ENCODE data around the gene ADORA2B.

Gene ADORA2B

GRCh38 chr17:15928286-15928785, 16.6 kb upstream of the ADORA2B start:
- TF ChIP-seq EGR1 (IDR thresholded peaks at IDR 0.05) (no peak), FOXM1 (IDR thresholded peaks at IDR 0.05; ENCODE audit: borderline replicate concordance, low read depth) (no peak), CEBPB (IDR thresholded peaks at IDR 0.05) (no peak), TAF1 (IDR thresholded peaks at IDR 0.05; ENCODE audit: low read depth) (no peak), YY1 (IDR thresholded peaks at IDR 0.05; ENCODE audit: low read depth) (no peak), TEAD4 (IDR thresholded peaks at IDR 0.05) (no peak), CREB1 (IDR thresholded peaks at IDR 0.05; ENCODE audit: low read depth) (no peak), ZBTB7A (IDR thresholded peaks at IDR 0.05; ENCODE audit: low read depth) (no peak), TCF12 (IDR thresholded peaks at IDR 0.05; ENCODE audit: low read depth) (no peak), RAD21 (IDR thresholded peaks at IDR 0.05; ENCODE audit: low read depth) (no peak), MAX (IDR thresholded peaks at IDR 0.05) (no peak), USF1 (IDR thresholded peaks at IDR 0.05) (no peak), NFIC (IDR thresholded peaks at IDR 0.05) (no peak), REST (IDR thresholded peaks at IDR 0.05; ENCODE audit: low read depth) (no peak), EP300 (IDR thresholded peaks at IDR 0.05; ENCODE audit: borderline replicate concordance) (no peak)

GRCh38 chr17:15929941-15930340, 15.0 kb upstream of the ADORA2B start:
- TF ChIP-seq EGR1 (IDR thresholded peaks at IDR 0.05), result no peak

GRCh38 chr17:15930426-15930825, 14.5 kb upstream of the ADORA2B start:
- TF ChIP-seq TAF1 (IDR thresholded peaks at IDR 0.05; ENCODE audit: low read depth), result no peak
- no peak for TF ChIP-seq TCF12 (IDR thresholded peaks at IDR 0.05; ENCODE audit: low read depth)
- TF ChIP-seq CREB1 (IDR thresholded peaks at IDR 0.05; ENCODE audit: low read depth), result no peak
- no peak for TF ChIP-seq MAX (IDR thresholded peaks at IDR 0.05)
- no peak for TF ChIP-seq REST (IDR thresholded peaks at IDR 0.05; ENCODE audit: low read depth)
- no peak for TF ChIP-seq EP300 (IDR thresholded peaks at IDR 0.05; ENCODE audit: borderline replicate concordance)
- TF ChIP-seq FOXM1 (IDR thresholded peaks at IDR 0.05; ENCODE audit: borderline replicate concordance, low read depth), result no peak
- TF ChIP-seq USF1 (IDR thresholded peaks at IDR 0.05), result no peak
- no peak for TF ChIP-seq TEAD4 (IDR thresholded peaks at IDR 0.05)
- TF ChIP-seq ZBTB7A (IDR thresholded peaks at IDR 0.05; ENCODE audit: low read depth), result no peak
- no peak for TF ChIP-seq RAD21 (IDR thresholded peaks at IDR 0.05; ENCODE audit: low read depth)
- no peak for TF ChIP-seq YY1 (IDR thresholded peaks at IDR 0.05; ENCODE audit: low read depth)
- TF ChIP-seq NFIC (IDR thresholded peaks at IDR 0.05), result no peak
- TF ChIP-seq CEBPB (IDR thresholded peaks at IDR 0.05), result no peak
- no peak for TF ChIP-seq EGR1 (IDR thresholded peaks at IDR 0.05)

- no peak for TF ChIP-seq CEBPB (IDR thresholded peaks at IDR 0.05)
- TF ChIP-seq EP300 (IDR thresholded peaks at IDR 0.05; ENCODE audit: borderline replicate concordance), result no peak
- TF ChIP-seq YY1 (IDR thresholded peaks at IDR 0.05; ENCODE audit: low read depth), result no peak
- TF ChIP-seq TEAD4 (IDR thresholded peaks at IDR 0.05), result no peak
- no peak for TF ChIP-seq MAX (IDR thresholded peaks at IDR 0.05)
- TF ChIP-seq REST (IDR thresholded peaks at IDR 0.05; ENCODE audit: low read depth), result no peak
- TF ChIP-seq TCF12 (IDR thresholded peaks at IDR 0.05; ENCODE audit: low read depth), result no peak
- no peak for TF ChIP-seq CREB1 (IDR thresholded peaks at IDR 0.05; ENCODE audit: low read depth)
- no peak for TF ChIP-seq EGR1 (IDR thresholded peaks at IDR 0.05)
- no peak for TF ChIP-seq FOXM1 (IDR thresholded peaks at IDR 0.05; ENCODE audit: borderline replicate concordance, low read depth)
- TF ChIP-seq ZBTB7A (IDR thresholded peaks at IDR 0.05; ENCODE audit: low read depth), result no peak
- TF ChIP-seq TAF1 (IDR thresholded peaks at IDR 0.05; ENCODE audit: low read depth), result no peak
- no peak for TF ChIP-seq RAD21 (IDR thresholded peaks at IDR 0.05; ENCODE audit: low read depth)
- TF ChIP-seq NFIC (IDR thresholded peaks at IDR 0.05), result no peak
- no peak for TF ChIP-seq USF1 (IDR thresholded peaks at IDR 0.05)
Observed at GRCh38 chr17:15931394-15931793, 13.5 kb upstream of the ADORA2B start.

Data from Ishikawa (cell line).